Mesenchymal stem cell (in vitro differentiated cells and primary cell): Measurements from ENCODE around the gene MTCH1.
A peak's percentile ranks its signal among the peaks of the same experiment; 100 is the strongest.

ENCODE experiments used
- DNase-seq: peaks from one replicate; pipeline ENCODE4 v3.0.0-alpha.2; 2013
- H2AFZ ChIP-seq: one replicate; pipeline ENCODE4 v1.6.1; 2013; ENCODE audit warnings: low read depth, mild to moderate bottlenecking, control low read depth, inconsistent platforms, low read length, moderate library complexity
- H2AK5ac ChIP-seq: 2 replicates; pipeline ENCODE4 v1.6.1; 2013; ENCODE audit warnings: low read length, moderate library complexity, mild to moderate bottlenecking, inconsistent platforms; ENCODE audit not compliant: severe bottlenecking
- H2BK120ac ChIP-seq: one replicate; pipeline ENCODE4 v1.6.1; 2013; ENCODE audit warnings: low read depth, mild to moderate bottlenecking, inconsistent platforms, low read length, moderate library complexity
- H2BK12ac ChIP-seq, 2 experiments: one replicate each; pipeline ENCODE4 v1.6.1; 2013; ENCODE audit warnings: inconsistent platforms in 2 of 2, low read length in 2 of 2, mild to moderate bottlenecking in 2 of 2, moderate library complexity in 2 of 2, control low read depth in 1 of 2
- H2BK15ac ChIP-seq: one replicate; pipeline ENCODE4 v1.6.1; 2013; ENCODE audit warnings: mild to moderate bottlenecking, low read depth, inconsistent platforms; ENCODE audit not compliant: poor library complexity, severe bottlenecking
- H2BK5ac ChIP-seq: 2 replicates; pipeline ENCODE4 v1.6.1; 2013; ENCODE audit warnings: low read depth, mild to moderate bottlenecking, low read length, control low read depth, inconsistent platforms; ENCODE audit not compliant: poor library complexity, severe bottlenecking
- H3K14ac ChIP-seq, 2 experiments: one replicate each; pipeline ENCODE4 v1.6.1; 2013; ENCODE audit warnings: inconsistent platforms in 2 of 2, low read length in 2 of 2, control low read depth in 1 of 2, mild to moderate bottlenecking in 1 of 2, moderate library complexity in 1 of 2
- H3K18ac ChIP-seq, 2 experiments: one replicate each; pipeline ENCODE4 v1.6.1; 2013; ENCODE audit warnings: inconsistent platforms in 2 of 2, low read length in 2 of 2, control low read depth in 1 of 2, low read depth in 1 of 2, mild to moderate bottlenecking in 1 of 2
- H3K23ac ChIP-seq, 2 experiments: one replicate each; pipeline ENCODE4 v1.6.1; 2013; ENCODE audit warnings: inconsistent platforms in 2 of 2, low read length in 2 of 2, mild to moderate bottlenecking in 2 of 2, moderate library complexity in 2 of 2, control low read depth in 1 of 2
- H3K27ac ChIP-seq: 2 replicates; pipeline ENCODE4 v1.5.1; 2013; ENCODE audit warnings: mild to moderate bottlenecking, moderate library complexity, low read length, control low read depth, inconsistent platforms; ENCODE audit not compliant: poor library complexity, severe bottlenecking
- H3K27me3 ChIP-seq, 2 experiments: 2 replicates each; pipeline versions ENCODE4 v1.6.1 to v1.7.0; 2013; ENCODE audit warnings: low read length in 2 of 2, mild to moderate bottlenecking in 2 of 2, moderate library complexity in 2 of 2, control low read depth in 1 of 2, inconsistent platforms in 1 of 2; ENCODE audit not compliant: control insufficient read depth in 1 of 2, insufficient read depth in 1 of 2
- H3K36me3 ChIP-seq, 2 experiments: 2 replicates each; pipeline versions ENCODE4 v1.6.1 to v1.7.0; 2013; ENCODE audit warnings: low read length in 2 of 2, control low read depth in 1 of 2, inconsistent platforms in 1 of 2, low read depth in 1 of 2, mild to moderate bottlenecking in 1 of 2; ENCODE audit not compliant: insufficient read depth in 2 of 2, control insufficient read depth in 1 of 2
- H3K4ac ChIP-seq, 2 experiments: one replicate each; pipeline ENCODE4 v1.6.1; 2013; ENCODE audit warnings: inconsistent platforms in 2 of 2, low read length in 2 of 2, mild to moderate bottlenecking in 2 of 2, moderate library complexity in 2 of 2, control low read depth in 1 of 2, low read depth in 1 of 2
- H3K4me1 ChIP-seq: 2 replicates; pipeline ENCODE4 v1.6.1; 2013; ENCODE audit warnings: low read depth, low read length, control low read depth; ENCODE audit not compliant: control insufficient read depth, insufficient read depth
- H3K4me2 ChIP-seq: 2 replicates; pipeline ENCODE4 v1.6.1; 2013; ENCODE audit warnings: low read length, mild to moderate bottlenecking, inconsistent platforms; ENCODE audit not compliant: poor library complexity, severe bottlenecking
- H3K4me3 ChIP-seq, 2 experiments: 2 replicates each; pipeline versions ENCODE4 v1.5.1 to v1.7.0; 2013; ENCODE audit warnings: low read length in 2 of 2, mild to moderate bottlenecking in 2 of 2, control low read depth in 1 of 2, low read depth in 1 of 2; ENCODE audit not compliant: insufficient read depth in 1 of 2
- H3K79me1 ChIP-seq: replicated peaks from 2 replicates; pipeline ENCODE4 v1.6.1; 2013; ENCODE audit warnings: mild to moderate bottlenecking, control low read depth, low read length, inconsistent platforms; ENCODE audit not compliant: poor library complexity, severe bottlenecking
- H3K9ac ChIP-seq: 2 replicates; pipeline ENCODE4 v1.7.0; 2013; ENCODE audit warnings: mild to moderate bottlenecking, low read length, moderate library complexity
- H3K9me3 ChIP-seq: 2 replicates; pipeline ENCODE4 v1.7.0; 2013; ENCODE audit warnings: mild to moderate bottlenecking, low read length; ENCODE audit not compliant: control insufficient read depth
- H4K8ac ChIP-seq: one replicate; pipeline ENCODE4 v1.6.1; 2013; ENCODE audit warnings: inconsistent platforms, mild to moderate bottlenecking, low read length, moderate library complexity
- H4K91ac ChIP-seq: one replicate; pipeline ENCODE4 v1.6.1; 2013; ENCODE audit warnings: mild to moderate bottlenecking, low read length, inconsistent platforms
- WGBS: methylation state at CpG from one replicate; pipeline ENCODE4 v1.1.7; 2013; ENCODE audit warnings: mixed read lengths; 5-methylcytosine and 5-hydroxymethylcytosine counted together

MTCH1 gene

GRCh38 chr6:36976509-36976908, 9.5 kb downstream of the MTCH1 start:
- Histone ChIP-seq H3K36me3 (peaks cover 67 to 82% of the 10 kb centered on the region in 2 experiments), H2AFZ (no peak overlapping the region), H2BK15ac (no peak overlapping the region), H2BK120ac (no peak overlapping the region), H3K79me1 (peaks cover 46% of the 10 kb centered on the region), H3K23ac (no peak overlapping the region), H3K27me3 (no peaks in the 10 kb centered on the region), H3K14ac (no peak overlapping the region), H2AK5ac (no peak overlapping the region), H3K4me1 (peaks cover 11% of the 10 kb centered on the region), H4K8ac (no peak overlapping the region), H3K18ac (no peak overlapping the region), H3K9me3 (no peaks in the 10 kb centered on the region), H3K9ac (no peak overlapping the region), H3K27ac (no peak overlapping the region), H2BK12ac (no peak overlapping the region), H3K4ac (no peak overlapping the region), H3K4me2 (no peak overlapping the region), H4K91ac (no peak overlapping the region), H2BK5ac (no peak overlapping the region), H3K4me3 (no peak overlapping the region)
- no peak for DNase-seq
- 96% methylated on average over 7 of the region's 7 CpGs for WGBS

GRCh38 chr6:36976007-36976264, 10.1 kb downstream of the MTCH1 start:
- Histone ChIP-seq H2AFZ (no peak overlapping the region), H3K4ac (no peak overlapping the region), H3K9ac (peak overlapping the region; percentile 17), H4K8ac (no peak overlapping the region), H3K36me3 (peaks cover 68 to 87% of the 10 kb centered on the region in 2 experiments), H4K91ac (no peak overlapping the region), H3K18ac (no peak overlapping the region), H3K4me2 (no peak overlapping the region), H3K14ac (no peak overlapping the region), H3K79me1 (peaks cover 50% of the 10 kb centered on the region), H3K9me3 (no peaks in the 10 kb centered on the region), H2BK120ac (no peak overlapping the region), H2AK5ac (no peak overlapping the region), H3K4me3 (no peak overlapping the region), H2BK15ac (no peak overlapping the region), H2BK12ac (no peak overlapping the region), H3K27ac (no peak overlapping the region), H3K23ac (no peak overlapping the region), H3K27me3 (no peaks in the 10 kb centered on the region), H3K4me1 (peaks cover 7% of the 10 kb centered on the region), H2BK5ac (no peak overlapping the region)
- no peak for DNase-seq
- 96% methylated on average over 2 of the region's 4 CpGs for WGBS

GRCh38 chr6:36975231-36976006, 10.6 kb downstream of the MTCH1 start:
- Histone ChIP-seq H2BK12ac (no peak overlapping the region), H3K9me3 (no peaks in the 10 kb centered on the region), H2BK15ac (no peak overlapping the region), H4K91ac (no peak overlapping the region), H3K4ac (no peak overlapping the region), H3K14ac (no peak overlapping the region), H3K36me3 (peaks cover 73 to 87% of the 10 kb centered on the region in 2 experiments), H2AK5ac (no peak overlapping the region), H3K4me1 (peaks cover 4% of the 10 kb centered on the region), H2AFZ (no peak overlapping the region), H3K79me1 (peaks cover 54% of the 10 kb centered on the region), H2BK5ac (no peak overlapping the region), H3K18ac (no peak overlapping the region), H3K4me3 (no peak overlapping the region), H4K8ac (no peak overlapping the region), H3K27ac (no peak overlapping the region), H2BK120ac (no peak overlapping the region), H3K27me3 (no peaks in the 10 kb centered on the region), H3K9ac (peak overlapping the region; percentile 17), H3K23ac (no peak overlapping the region), H3K4me2 (no peak overlapping the region)
- 98% methylated on average over 7 of the region's 7 CpGs for WGBS
- DNase-seq, result no peak

- H3K27me3 ChIP-seq, result no peaks in the 10 kb centered on the region
- H4K91ac ChIP-seq, result no peak overlapping the region
- no peak overlapping the region for H2AFZ ChIP-seq
- DNase-seq, result no peak
- no peak overlapping the region for H3K4me3 ChIP-seq
- no peak overlapping the region for H3K9ac ChIP-seq
- H2AK5ac ChIP-seq, result no peak overlapping the region
- no peak overlapping the region for H3K27ac ChIP-seq
- H3K14ac ChIP-seq, result no peak overlapping the region
- H3K9me3 ChIP-seq, result no peaks in the 10 kb centered on the region
- H3K4ac ChIP-seq, result no peak overlapping the region
- H3K18ac ChIP-seq, result no peak overlapping the region
- H2BK5ac ChIP-seq, result no peak overlapping the region
- H2BK12ac ChIP-seq, result no peak overlapping the region
- H2BK15ac ChIP-seq, result no peak overlapping the region
- no peak overlapping the region for H3K23ac ChIP-seq
- 86% methylated on average over 3 of the region's 4 CpGs for WGBS
- no peak overlapping the region for H3K4me2 ChIP-seq
- H3K79me1 ChIP-seq, result peaks cover 60% of the 10 kb centered on the region
- H2BK120ac ChIP-seq, result no peak overlapping the region
- H3K36me3 ChIP-seq, result peaks cover 90 to 99% of the 10 kb centered on the region in 2 experiments
- H4K8ac ChIP-seq, result no peak overlapping the region
- H3K4me1 ChIP-seq, result peaks cover 4% of the 10 kb centered on the region
Observed at GRCh38 chr6:36973647-36974046, 12.3 kb downstream of the MTCH1 start.
